OCI-LY7 (cell line): ENCODE results near the gene FUNDC2. TPM values are rescaled to one million over a fixed set of nuclear protein-coding genes. Genes with fewer than 3 reads are reported as not detected.
A peak's percentile ranks its signal among the peaks of the same experiment; 100 is the strongest.

Experiments
- BruUV-seq: library from RNA; stranded (reverse); fragments of 400-500 nt; replicated peaks from 2 replicates; lab custom pipeline; 2021; lab: Mats Ljungman, UMichigan
- CTCF ChIA-PET: fragments of 300-600 bp; sonication (Branson Sonifier 250); formaldehyde crosslinking; loops from one replicate; lab custom pipeline; 2022; ENCODE audit warnings: antibody characterized with exemption; ENCODE audit not compliant: unreplicated experiment; lab: Charles Lee
- POLR2A ChIA-PET: fragments of 300-600 bp; sonication (Branson Sonifier 250); formaldehyde crosslinking; loops from one replicate; lab custom pipeline; 2022; ENCODE audit warnings: antibody characterized with exemption; lab: Charles Lee
- DNase-seq: peaks from one replicate; pipeline ENCODE4 v3.0.0-alpha.2; 2015; ENCODE audit warnings: low spot score
- H2AFZ ChIP-seq: fragments of 200-600 bp; sonication (generic), shearing (Covaris generic); 2 replicates; pipeline ENCODE4 v1.6.1; 2014; ENCODE audit warnings: mild to moderate bottlenecking, antibody characterized with exemption, low read length, moderate library complexity
- H3K27ac ChIP-seq: fragments of 200-600 bp; sonication (generic); 2 replicates; pipeline ENCODE4 v1.5.1; 2014; ENCODE audit warnings: mixed run types, low read depth, mild to moderate bottlenecking, moderate library complexity, low read length, inconsistent platforms; ENCODE audit not compliant: poor library complexity, severe bottlenecking
- H3K36me3 ChIP-seq: fragments of 200-600 bp; sonication (generic); 2 replicates; pipeline ENCODE4 v1.6.1; 2014; ENCODE audit warnings: mild to moderate bottlenecking, antibody characterized with exemption, low read length, moderate library complexity, mixed read lengths; ENCODE audit not compliant: insufficient read depth
- H3K4me1 ChIP-seq: fragments of 200-600 bp; sonication (generic); 2 replicates; pipeline ENCODE4 v1.5.1; 2014; ENCODE audit warnings: mild to moderate bottlenecking, low read length; ENCODE audit not compliant: insufficient read depth, poor library complexity, severe bottlenecking
- H3K4me2 ChIP-seq: fragments of 200-600 bp; sonication (generic); 2 replicates; pipeline ENCODE4 v1.6.1; 2014; ENCODE audit warnings: mild to moderate bottlenecking, low read length
- H3K4me3 ChIP-seq: fragments of 200-600 bp; sonication (generic); 2 replicates; pipeline ENCODE4 v1.5.1; 2014; ENCODE audit warnings: mild to moderate bottlenecking, low read depth, low read length; ENCODE audit not compliant: poor library complexity, severe bottlenecking
- H3K79me2 ChIP-seq: fragments of 200-600 bp; sonication (generic); 2 replicates; pipeline ENCODE4 v1.6.1; 2016; ENCODE audit warnings: low read depth, mild to moderate bottlenecking, low read length, moderate library complexity, mixed read lengths; ENCODE audit not compliant: insufficient read depth
- H3K9me2 ChIP-seq: fragments of 200-600 bp; sonication (generic); 2 replicates; pipeline ENCODE4 v1.6.1; 2016; ENCODE audit warnings: mild to moderate bottlenecking, low read length, mixed read lengths; ENCODE audit not compliant: insufficient read depth
- H3K9me3 ChIP-seq: fragments of 200-600 bp; sonication (generic); 2 replicates; pipeline ENCODE4 v1.6.1; 2014; ENCODE audit warnings: mild to moderate bottlenecking, mixed run types, low read length, mixed read lengths
- H4K20me1 ChIP-seq: fragments of 200-600 bp; sonication (generic); 2 replicates; pipeline ENCODE4 v1.6.1; 2014; ENCODE audit warnings: mild to moderate bottlenecking, antibody characterized with exemption, low read length, moderate library complexity, mixed read lengths; ENCODE audit not compliant: insufficient read depth
- CTCF ChIP-seq: fragments of 200-600 bp; sonication (generic); conservative IDR thresholded peaks from 2 replicates; pipeline ENCODE4 v1.5.1; 2014; ENCODE audit warnings: mild to moderate bottlenecking, antibody characterized with exemption, low read length, moderate library complexity, mixed read lengths
- EZH2phosphoT487 ChIP-seq: fragments of 200-600 bp; sonication (generic); IDR thresholded peaks from 2 replicates; pipeline ENCODE4 v1.6.1; 2018; ENCODE audit warnings: low read depth, borderline replicate concordance, mild to moderate bottlenecking, mixed run types, antibody characterized with exemption, low read length, moderate library complexity, mixed read lengths
- intact Hi-C: fragments of 100-400 bp; cut with micrococcal nuclease; formaldehyde crosslinking; loops from one replicate; pipeline ENCODE4 v1.10.0; 2022; ENCODE audit not compliant: unreplicated experiment
- total RNA-seq, 2 experiments: library from RNA; depleted of rRNA in 1 of 2; stranded (reverse); fragments of >200 nt in 1 of 2; shearing (Covaris generic) in 1 of 2; gene quantifications; 2 replicates each; pipeline ENCODE4 v1.2.3, GENCODE V29; 2014 to 2022

FUNDC2 gene
- total RNA-seq, 2 experiments from 2014 or later = 37.2 to 50.0 TPM

- H2AFZ ChIP-seq = peak overlapping the region; percentile 72; the same call in 1 of the 2 replicates
- H3K36me3 ChIP-seq = no peaks in the 10 kb centered on the region
- intact Hi-C loops = loop anchor here (1.0 to 5.0 kb wide), 4 partner anchors 44 to 265 kb away; partner anchors contain the start of genes BRCC3, CMC4, DKC1 and MTCP1
Observed at GRCh38 chrX:155027509-155028066, 944 bp downstream of the FUNDC2 start.

GRCh38 chrX:155028129-155028528 is 1.5 kb downstream of the FUNDC2 start:
- Histone ChIP-seq H3K79me2 (peaks cover 43% of the 10 kb centered on the region), H3K36me3 (no peaks in the 10 kb centered on the region), H3K27ac (peak overlapping the region; percentile 95), H4K20me1 (no peaks in the 10 kb centered on the region), H3K4me2 (peak overlapping the region; percentile 80), H2AFZ (no peak overlapping the region; the same call in 1 of the 2 replicates), H3K9me2 (no peaks in the 10 kb centered on the region), H3K4me1 (peaks cover 9% of the 10 kb centered on the region), H3K4me3 (peak overlapping the region; percentile 93), H3K9me3 (no peaks in the 10 kb centered on the region)
- intact Hi-C loops = loop anchor here (5.0 kb wide), 3 partner anchors 46 to 266 kb away; partner anchors contain the start of genes DKC1 and VBP1
- ChIA-PET CTCF (no interaction called here), POLR2A (no interaction called here)
- BruUV-seq = no TSS peak
- DNase-seq = peak; percentile 30
- TF ChIP-seq EZH2phosphoT487 (no peak), CTCF (peak; percentile 46)

More at GRCh38 chrX:155027509-155028066, 944 bp downstream of the FUNDC2 start:
- no peaks in the 10 kb centered on the region for H4K20me1 ChIP-seq
- H3K79me2 ChIP-seq = peaks cover 42% of the 10 kb centered on the region
- peak overlapping the region; percentile 80 for H3K4me2 ChIP-seq
- peak overlapping the region; percentile 95 for H3K27ac ChIP-seq
- TSS peak; percentile 86 for BruUV-seq
- ChIA-PET CTCF (no interaction called here), POLR2A (interaction anchor here (1.0 kb wide), 1 partner anchor 43 kb away, joined by 4 read pairs; the partner anchor contains the start of genes CMC4 and MTCP1)
- H3K9me3 ChIP-seq = no peaks in the 10 kb centered on the region
- TF ChIP-seq CTCF (no peak), EZH2phosphoT487 (no peak)
- DNase-seq = peak; percentile 33
- peak overlapping the region; percentile 93 for H3K4me3 ChIP-seq
- H3K4me1 ChIP-seq = peaks cover 9% of the 10 kb centered on the region
- H3K9me2 ChIP-seq = no peaks in the 10 kb centered on the region

- POLR2A ChIA-PET = interaction anchor here (0.7 kb wide), 1 partner anchor 136 kb away, joined by 6 read pairs; no protein-coding TSS in a partner anchor
- peaks cover 48% of the 10 kb centered on the region for H3K79me2 ChIP-seq
- intact Hi-C loops = loop anchor here (5.0 kb wide), 3 partner anchors 47 to 267 kb away; partner anchors contain the start of genes DKC1 and VBP1
- no peak overlapping the region for H3K27ac ChIP-seq
- H3K4me3 ChIP-seq = peak overlapping the region; percentile 93
- H4K20me1 ChIP-seq = no peaks in the 10 kb centered on the region
- peaks cover 9% of the 10 kb centered on the region for H3K4me1 ChIP-seq
- no peak for TF ChIP-seq CTCF
- no peak for TF ChIP-seq EZH2phosphoT487
- H3K9me3 ChIP-seq = no peaks in the 10 kb centered on the region
- peak overlapping the region; percentile 80 for H3K4me2 ChIP-seq
- H3K36me3 ChIP-seq = peaks cover 5% of the 10 kb centered on the region
- DNase-seq = no peak
- no TSS peak for BruUV-seq
- CTCF ChIA-PET = no interaction called here
- H3K9me2 ChIP-seq = no peaks in the 10 kb centered on the region
- H2AFZ ChIP-seq = no peak overlapping the region
Observed at GRCh38 chrX:155028877-155029291, 2.2 kb downstream of the FUNDC2 start.
